Left lung (tissue), 10 donors: ENCODE results near the gene XAGE5. TPM values are rescaled to one million over a fixed set of nuclear protein-coding genes. Genes with fewer than 3 reads are reported as not detected.
"Not testable (repeated sequence)": the region's sequence is repeated elsewhere in the genome, so short reads cannot be mapped to it uniquely, and the experiment has no call there.

Experiments
- ATAC-seq: fragments of 200-7000 bp; cut with Tn5 transposase; one replicate; pipeline ENCODE4 v1.9.1; 2020; ENCODE audit warnings: moderate library complexity
- DNase-seq, 4 donors: peaks; one replicate each; pipeline ENCODE4 v3.0.0-alpha.2; 2013 to 2020
- H3K27ac ChIP-seq, 2 donors: fragments of 200-600 bp; sonication (generic) in 1 of 2; one replicate each; pipeline versions ENCODE4 v1.5.0 to v1.8.0; 2020 to 2021
- H3K27me3 ChIP-seq, 2 donors: fragments of 200-600 bp; sonication (generic) in 1 of 2; one replicate each; pipeline versions ENCODE4 v1.5.0 to v1.8.0; 2020 to 2021
- H3K36me3 ChIP-seq, 2 donors: fragments of 200-600 bp; sonication (generic) in 1 of 2; one replicate each; pipeline versions ENCODE4 v1.5.0 to v1.8.0; 2020 to 2021
- H3K4me1 ChIP-seq, 2 donors: fragments of 200-600 bp; one replicate each; pipeline ENCODE4 v1.8.0; 2021
- H3K4me3 ChIP-seq, 2 donors: fragments of 200-600 bp; sonication (generic) in 1 of 2; one replicate each; pipeline versions ENCODE4 v1.5.0 to v1.8.0; 2020 to 2021; ENCODE audit warnings: mild to moderate bottlenecking in 1 of 2
- H3K9me3 ChIP-seq, 2 donors: fragments of 200-600 bp; sonication (generic) in 1 of 2; one replicate each; pipeline versions ENCODE4 v1.5.0 to v1.8.0; 2020 to 2021
- CTCF ChIP-seq, 2 donors: fragments of 200-600 bp; sonication (generic) in 1 of 2; IDR thresholded peaks; one replicate each; pipeline versions ENCODE4 v1.5.0 to v1.8.0; 2021; ENCODE audit warnings: antibody characterized with exemption in 2 of 2
- intact Hi-C, 2 donors: fragments of 100-400 bp; cut with DNase I; formaldehyde crosslinking; loops; one replicate each; pipeline versions ENCODE4 v1.11.2 to v1.14.2; 2022
- polyA plus RNA-seq, 6 donors: library from polyadenylated mRNA; unstranded; fragments of 120-200 nt; gene quantifications; one replicate each; pipeline ENCODE4 v1.2.1, GENCODE V29; 2013; ENCODE audit not compliant: insufficient read length in 6 of 6
- total RNA-seq, 2 donors: library from RNA; stranded (reverse); fragmentation: NEBNext Ultra II Directional; extraction: Animal tissue kit (Norgen Biotek cat#: 25700); gene quantifications; one replicate each; pipeline ENCODE4 v1.2.1, GENCODE V29; 2021
- donor health status: DM: no; HTN: yes; CAD: no.
- donor health status: DM: no; HTN: no; CAD: no.

Gene XAGE5
- total and polyA plus RNA-seq, 8 donors, result not detected

GRCh38 chrX:52824608-52825007, 13.5 kb downstream of the XAGE5 start:
- Histone ChIP-seq H3K4me1 (no peaks in the 10 kb centered on the region), H3K4me3 (no peak overlapping the region), H3K27me3 (no peaks in the 10 kb centered on the region), H3K27ac (no peak overlapping the region), H3K9me3 (no peaks in the 10 kb centered on the region), H3K36me3 (no peaks in the 10 kb centered on the region)
- no peak for DNase-seq
- intact Hi-C loops, result no loop called here
- no peak for TF ChIP-seq CTCF (IDR thresholded peaks at IDR 0.05)
- no peak for ATAC-seq

GRCh38 chrX:52830551-52830950, 19.5 kb downstream of the XAGE5 start:
- Histone ChIP-seq H3K9me3 (no peaks in the 10 kb centered on the region), H3K27ac (no peak overlapping the region), H3K27me3 (no peaks in the 10 kb centered on the region), H3K4me1 (no peaks in the 10 kb centered on the region), H3K36me3 (no peaks in the 10 kb centered on the region), H3K4me3 (no peak overlapping the region)
- no peak for TF ChIP-seq CTCF (IDR thresholded peaks at IDR 0.05)
- ATAC-seq, result no peak
- DNase-seq, result no peak
- intact Hi-C loops, result no loop called here

- H3K4me1 ChIP-seq, result no peaks in the 10 kb centered on the region
- no peak overlapping the region for H3K4me3 ChIP-seq
- H3K27me3 ChIP-seq, result no peaks in the 10 kb centered on the region
- no peak for DNase-seq
- H3K9me3 ChIP-seq, result no peaks in the 10 kb centered on the region
- no peak overlapping the region for H3K27ac ChIP-seq
- no peak for ATAC-seq
- H3K36me3 ChIP-seq, result no peaks in the 10 kb centered on the region
- intact Hi-C loops, result no loop called here
- no peak for TF ChIP-seq CTCF (IDR thresholded peaks at IDR 0.05)
Observed at GRCh38 chrX:52839137-52839536, 28.1 kb downstream of the XAGE5 start.

GRCh38 chrX:52843619-52844018, 32.5 kb downstream of the XAGE5 start:
- intact Hi-C loops, H3K27ac ChIP-seq, H3K4me3 ChIP-seq, DNase-seq, ATAC-seq, H3K27me3 ChIP-seq, H3K9me3 ChIP-seq, H3K36me3 ChIP-seq, H3K4me1 ChIP-seq: not testable (repeated sequence)

GRCh38 chrX:52852110-52852860, 41.2 kb downstream of the XAGE5 start:
- H3K4me3 ChIP-seq, result no peak overlapping the region
- no peaks in the 10 kb centered on the region for H3K27me3 ChIP-seq
- H3K9me3 ChIP-seq, result no peaks in the 10 kb centered on the region
- TF ChIP-seq CTCF (IDR thresholded peaks at IDR 0.05), result no peak
- DNase-seq (no peak), ATAC-seq (no peak)
- intact Hi-C loops, result no loop called here
- H3K36me3 ChIP-seq, result no peaks in the 10 kb centered on the region
- no peaks in the 10 kb centered on the region for H3K4me1 ChIP-seq
- no peak overlapping the region for H3K27ac ChIP-seq

- ATAC-seq, intact Hi-C loops: not testable (repeated sequence)
Observed at GRCh38 chrX:52856991-52857525, 46.0 kb downstream of the XAGE5 start.

More at GRCh38 chrX:52856991-52857525, 46.0 kb downstream of the XAGE5 start:
- not testable (repeated sequence) for H3K9me3 ChIP-seq, H3K4me3 ChIP-seq, H3K27ac ChIP-seq, H3K27me3 ChIP-seq, H3K4me1 ChIP-seq, H3K36me3 ChIP-seq, DNase-seq
